HG03439 (cell line): ENCODE results near the gene CHIA.

Experiments
- ATAC-seq: cut with Tn5 transposase; IDR thresholded peaks from one replicate; pipeline ENCODE4 v1.9.1; 2021; ENCODE audit warnings: mild to moderate bottlenecking, moderate library complexity; ENCODE audit not compliant: unreplicated experiment

Gene CHIA

GRCh38 chr1:111290630-111291029, at the start of gene CHIA:
CHIA (plus strand) TSS chr1:111290851; CDS start chr1:111310468, 19,617 bp downstream.
- no peak for ATAC-seq

- ATAC-seq, result no peak
These were observed 48.9 kb upstream of the CHIA start for GRCh38 chr1:111241797-111242196.

- no peak for ATAC-seq
These were observed 47.7 kb upstream of the CHIA start for GRCh38 chr1:111242805-111243523.

GRCh38 chr1:111247125-111247838, 43.4 kb upstream of the CHIA start:
- ATAC-seq, result no peak

GRCh38 chr1:111249960-111250359, 40.7 kb upstream of the CHIA start:
- ATAC-seq, result no peak

- no peak for ATAC-seq
These were observed 39.1 kb upstream of the CHIA start for GRCh38 chr1:111251570-111251969.

GRCh38 chr1:111252786-111253185, 37.9 kb upstream of the CHIA start:
- ATAC-seq, result no peak

- ATAC-seq, result no peak
These were observed 36.8 kb upstream of the CHIA start for GRCh38 chr1:111253876-111254275.

- ATAC-seq, result no peak
These were observed 33.5 kb upstream of the CHIA start for GRCh38 chr1:111256988-111257658.

GRCh38 chr1:111267801-111268508, 22.7 kb upstream of the CHIA start:
- ATAC-seq, result no peak

GRCh38 chr1:111269825-111270406, 20.7 kb upstream of the CHIA start:
- no peak for ATAC-seq

- no peak for ATAC-seq
These were observed 19.7 kb upstream of the CHIA start for GRCh38 chr1:111270771-111271463.

GRCh38 chr1:111271464-111271801, 19.2 kb upstream of the CHIA start:
- ATAC-seq, result no peak

- no peak for ATAC-seq
These were observed 18.6 kb upstream of the CHIA start for GRCh38 chr1:111272081-111272480.

- ATAC-seq, result no peak
These were observed 16.0 kb upstream of the CHIA start for GRCh38 chr1:111274653-111275052.

- ATAC-seq, result no peak
These were observed 15.6 kb upstream of the CHIA start for GRCh38 chr1:111275079-111275478.

- ATAC-seq, result no peak
These were observed 14.7 kb upstream of the CHIA start for GRCh38 chr1:111275780-111276433.

- ATAC-seq, result no peak
These were observed 11.5 kb upstream of the CHIA start for GRCh38 chr1:111279144-111279543.

- ATAC-seq, result no peak
These were observed 10.4 kb upstream of the CHIA start for GRCh38 chr1:111280267-111280666.

- no peak for ATAC-seq
These were observed 9.2 kb upstream of the CHIA start for GRCh38 chr1:111281411-111281810.
